HepG2 (cell line): ENCODE results near the gene CENPK. TPM values are rescaled to one million over a fixed set of nuclear protein-coding genes. Genes with fewer than 3 reads are reported as not detected.

Experiments
- ARNT ChIP-seq: fragments of 450-650 bp; IDR thresholded peaks from 2 replicates; pipeline ENCODE4 v1.6.1; 2017
- BCL6 ChIP-seq: IDR thresholded peaks from 2 replicates; pipeline ENCODE4 v1.6.1; 2016; ENCODE audit warnings: missing genetic modification reagents, missing compliant biosample characterization
- CEBPG ChIP-seq: IDR thresholded peaks from 2 replicates; pipeline ENCODE4 v1.6.1; 2016
- CERS6 ChIP-seq: sonication (generic); formaldehyde crosslinking; IDR thresholded peaks from 2 replicates; pipeline ENCODE4 v1.5.0; 2020; ENCODE audit warnings: missing genetic modification reagents
- EEA1 ChIP-seq: sonication (generic); formaldehyde crosslinking; IDR thresholded peaks from 2 replicates; pipeline ENCODE4 v1.5.1; 2020; ENCODE audit warnings: mild to moderate bottlenecking, missing genetic modification reagents, borderline replicate concordance
- FOSL2 ChIP-seq: sonication (generic); formaldehyde crosslinking; IDR thresholded peaks from 2 replicates; pipeline ENCODE4 v1.4.0; 2020; ENCODE audit warnings: missing genetic modification reagents
- FOXA3 ChIP-seq: IDR thresholded peaks from 2 replicates; pipeline ENCODE4 v1.6.1; 2016; ENCODE audit warnings: missing genetic modification reagents, missing compliant biosample characterization
- FUBP1 ChIP-seq: sonication (generic); formaldehyde crosslinking; IDR thresholded peaks from 2 replicates; pipeline ENCODE4 v1.5.1; 2020; ENCODE audit warnings: missing genetic modification reagents, mild to moderate bottlenecking, borderline replicate concordance
- HNRNPUL1 ChIP-seq: fragments of 200-400 bp; formaldehyde crosslinking; IDR thresholded peaks from 2 replicates; pipeline ENCODE4 v1.6.1; 2017; ENCODE audit warnings: low read depth, mild to moderate bottlenecking, low read length, moderate library complexity
- ISX ChIP-seq: sonication (generic); formaldehyde crosslinking; conservative IDR thresholded peaks from 2 replicates; pipeline ENCODE4 v1.5.0; 2020; ENCODE audit warnings: missing genetic modification reagents
- MNT ChIP-seq: fragments of 450-650 bp; IDR thresholded peaks from 2 replicates; pipeline ENCODE4 v1.6.1; 2016
- NFE2L2 ChIP-seq: fragments of 150-350 bp; IDR thresholded peaks from 2 replicates; pipeline ENCODE4 v1.6.1; 2014; ENCODE audit warnings: low read length
- PCBP1 ChIP-seq: fragments of 200-400 bp; formaldehyde crosslinking; IDR thresholded peaks from 2 replicates; pipeline ENCODE4 v1.6.1; 2017; ENCODE audit warnings: mild to moderate bottlenecking, low read depth, low read length, borderline replicate concordance
- SKI ChIP-seq: fragments of 450-650 bp; IDR thresholded peaks from one replicate; pipeline ENCODE4 v1.6.1; 2018; ENCODE audit warnings: mild to moderate bottlenecking; ENCODE audit not compliant: partially characterized antibody
- SMARCE1 ChIP-seq: fragments of 450-650 bp; IDR thresholded peaks from 2 replicates; pipeline ENCODE4 v1.6.1; 2017; ENCODE audit warnings: borderline replicate concordance
- SRSF4 ChIP-seq: fragments of 200-400 bp; formaldehyde crosslinking; IDR thresholded peaks from one replicate; pipeline ENCODE4 v1.6.1; 2018; ENCODE audit warnings: mild to moderate bottlenecking, low read depth, low read length, moderate library complexity; ENCODE audit not compliant: poor library complexity, severe bottlenecking
- TAF15 ChIP-seq: fragments of 200-400 bp; formaldehyde crosslinking; IDR thresholded peaks from one replicate; pipeline ENCODE4 v1.6.1; 2018; ENCODE audit warnings: mild to moderate bottlenecking, low read depth, low read length; ENCODE audit not compliant: poor library complexity, severe bottlenecking
- YEATS4 ChIP-seq: sonication (generic); formaldehyde crosslinking; IDR thresholded peaks from 2 replicates; pipeline ENCODE4 v1.4.0; 2020; ENCODE audit warnings: missing genetic modification reagents, borderline replicate concordance
- YY1 ChIP-seq: IDR thresholded peaks from 2 replicates; pipeline ENCODE4 v1.6.1; 2011; ENCODE audit warnings: low read length, low read depth, moderate library complexity, mild to moderate bottlenecking; ENCODE audit not compliant: insufficient read depth, insufficient replicate concordance
- ZBED4 ChIP-seq: sonication (generic); formaldehyde crosslinking; IDR thresholded peaks from 2 replicates; pipeline ENCODE4 v1.4.0; 2020; ENCODE audit warnings: missing genetic modification reagents, borderline replicate concordance
- ZNF3 ChIP-seq: IDR thresholded peaks from 2 replicates; pipeline ENCODE4 v1.7.0; 2017; ENCODE audit warnings: inconsistent platforms
- ZNF34 ChIP-seq: sonication (generic); formaldehyde crosslinking; IDR thresholded peaks from 2 replicates; pipeline ENCODE4 v1.4.0; 2020; ENCODE audit warnings: mild to moderate bottlenecking, missing genetic modification reagents, borderline replicate concordance
- ZNF720 ChIP-seq: sonication (generic); formaldehyde crosslinking; IDR thresholded peaks from 2 replicates; pipeline ENCODE4 v1.4.0; 2020; ENCODE audit warnings: missing genetic modification reagents
- ZNF782 ChIP-seq: sonication (generic); formaldehyde crosslinking; IDR thresholded peaks from 2 replicates; pipeline ENCODE4 v1.4.0; 2020; ENCODE audit warnings: missing genetic modification reagents, mild to moderate bottlenecking, borderline replicate concordance
- polyA plus RNA-seq, 8 experiments: library from polyadenylated mRNA; depleted of rRNA in 3 of 8; stranded (reverse) in 7 of 8; unstranded in 1 of 8; fragments of >200 nt; fragmentation: Illumina TruSeq in 4 of 8; extraction: Trizol in 4 of 8; gene quantifications; 2 replicates each; pipeline versions ENCODE4 v1.2.1 to v1.2.3, GENCODE V29; 2011 to 2016; ENCODE audit warnings: low read depth in 4 of 8, missing spikeins in 1 of 8, mixed read lengths in 1 of 8; ENCODE audit not compliant: insufficient read depth in 1 of 8
- total RNA-seq, 5 experiments: library from RNA; depleted of rRNA; stranded (reverse); fragments of >200 nt; fragmentation: Illumina TruSeq; extraction: Trizol; gene quantifications; 2 replicates each; pipeline ENCODE4 v1.2.3, GENCODE V29; 2016; ENCODE audit warnings: low read depth in 1 of 5

The CENPK gene
- total and polyA plus RNA-seq, 2 of the 13 experiments (the other 11 are each of a cell fraction or from before 2014, with no cell fraction given), result 14.3 to 54.4 TPM

GRCh38 chr5:65480306-65480865 is 82.6 kb downstream of the CENPK start (continued):
- no peak for TF ChIP-seq FUBP1 (CRISPR knock-in tag)
- TF ChIP-seq BCL6, result peak; percentile 42; the same call in 1 of the 2 replicates
- no peak for TF ChIP-seq TAF15
- no peak for TF ChIP-seq SRSF4
- no peak for TF ChIP-seq YEATS4 (CRISPR knock-in tag)
- no peak for TF ChIP-seq ZNF34 (CRISPR knock-in tag)
- no peak for TF ChIP-seq ARNT
- no peak for TF ChIP-seq NFE2L2
- TF ChIP-seq FOSL2 (CRISPR knock-in tag), result no peak
- TF ChIP-seq CEBPG (CRISPR knock-in tag), result no peak
- TF ChIP-seq YY1, result no peak
- no peak for TF ChIP-seq MNT
- TF ChIP-seq SKI, result peak; percentile 75
- no peak for TF ChIP-seq SMARCE1
- peak; percentile 34; the same call in 1 of the 2 replicates for TF ChIP-seq ZBED4 (CRISPR knock-in tag)
- no peak for TF ChIP-seq ZNF720
- no peak for TF ChIP-seq PCBP1
- TF ChIP-seq EEA1 (CRISPR knock-in tag), result no peak
- no peak for TF ChIP-seq ZNF3 (CRISPR knock-in tag)
- no peak for TF ChIP-seq HNRNPUL1
- no peak for TF ChIP-seq ZNF782 (CRISPR knock-in tag)
- TF ChIP-seq CERS6 (CRISPR knock-in tag), result no peak
- no peak for TF ChIP-seq FOXA3 (CRISPR knock-in tag)
- TF ChIP-seq ISX (CRISPR knock-in tag), result no peak
